GM12878 (cell line): ENCODE results near the gene ZNF410.

Experiments
- IRF3 ChIP-seq: fragments of 450-650 bp; IDR thresholded peaks from 2 replicates; pipeline ENCODE4 v1.6.1; 2014; ENCODE audit warnings: mild to moderate bottlenecking
- ZBTB33 ChIP-seq: fragments of 450-650 bp; IDR thresholded peaks from 2 replicates; pipeline ENCODE4 v1.6.1; 2017; ENCODE audit warnings: mild to moderate bottlenecking

- TF ChIP-seq IRF3, result no peak
- no peak for TF ChIP-seq ZBTB33
Observed at GRCh38 chr14:73877790-73878189, 8.9 kb upstream of the ZNF410 start.
